DMS53 (cell line): Measurements from ENCODE around the gene PRKAG1.

ENCODE experiments used
- DNase-seq: peaks from one replicate; lab custom pipeline; 2025; lab: John Stamatoyannopoulos, UW

The PRKAG1 gene

DNA sequence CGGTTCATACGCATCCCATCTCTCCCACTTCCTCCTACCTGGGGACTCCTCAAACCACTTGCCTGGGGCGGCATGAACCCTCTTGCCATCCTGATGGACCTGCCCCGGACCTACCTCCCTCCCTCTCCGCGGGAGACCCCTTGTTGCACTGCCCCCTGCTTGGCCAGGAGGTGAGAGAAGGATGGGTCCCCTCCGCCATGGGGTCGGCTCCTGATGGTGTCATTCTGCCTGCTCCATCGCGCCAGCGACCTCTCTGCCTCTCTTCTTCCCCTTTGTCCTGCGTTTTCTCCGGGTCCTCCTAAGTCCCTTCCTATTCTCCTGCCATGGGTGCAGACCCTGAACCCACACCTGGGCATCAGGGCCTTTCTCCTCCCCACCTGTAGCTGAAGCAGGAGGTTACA, 36.8 kb downstream of the PRKAG1 start:
- no peak for DNase-seq

DNA sequence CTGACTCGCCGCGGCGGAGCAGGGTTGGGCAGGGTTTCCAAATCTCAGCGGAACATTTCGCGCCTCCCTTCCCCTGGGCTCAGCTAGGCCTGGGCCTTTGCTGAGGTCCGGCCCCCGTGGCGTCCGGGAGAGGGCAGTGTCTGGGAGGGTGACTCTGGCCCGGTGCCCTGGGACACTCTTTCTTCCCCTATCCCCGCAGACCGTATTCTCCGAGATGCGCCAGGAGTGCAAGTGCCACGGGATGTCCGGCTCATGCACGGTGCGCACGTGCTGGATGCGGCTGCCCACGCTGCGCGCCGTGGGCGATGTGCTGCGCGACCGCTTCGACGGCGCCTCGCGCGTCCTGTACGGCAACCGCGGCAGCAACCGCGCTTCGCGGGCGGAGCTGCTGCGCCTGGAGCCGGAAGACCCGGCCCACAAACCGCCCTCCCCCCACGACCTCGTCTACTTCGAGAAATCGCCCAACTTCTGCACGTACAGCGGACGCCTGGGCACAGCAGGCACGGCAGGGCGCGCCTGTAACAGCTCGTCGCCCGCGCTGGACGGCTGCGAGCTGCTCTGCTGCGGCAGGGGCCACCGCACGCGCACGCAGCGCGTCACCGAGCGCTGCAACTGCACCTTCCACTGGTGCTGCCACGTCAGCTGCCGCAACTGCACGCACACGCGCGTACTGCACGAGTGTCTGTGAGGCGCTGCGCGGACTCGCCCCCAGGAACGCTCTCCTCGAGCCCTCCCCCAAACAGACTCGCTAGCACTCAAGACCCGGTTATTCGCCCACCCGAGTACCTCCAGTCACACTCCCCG, 37.4 kb downstream of the PRKAG1 start:
- DNase-seq, result peak; percentile 76

DNA sequence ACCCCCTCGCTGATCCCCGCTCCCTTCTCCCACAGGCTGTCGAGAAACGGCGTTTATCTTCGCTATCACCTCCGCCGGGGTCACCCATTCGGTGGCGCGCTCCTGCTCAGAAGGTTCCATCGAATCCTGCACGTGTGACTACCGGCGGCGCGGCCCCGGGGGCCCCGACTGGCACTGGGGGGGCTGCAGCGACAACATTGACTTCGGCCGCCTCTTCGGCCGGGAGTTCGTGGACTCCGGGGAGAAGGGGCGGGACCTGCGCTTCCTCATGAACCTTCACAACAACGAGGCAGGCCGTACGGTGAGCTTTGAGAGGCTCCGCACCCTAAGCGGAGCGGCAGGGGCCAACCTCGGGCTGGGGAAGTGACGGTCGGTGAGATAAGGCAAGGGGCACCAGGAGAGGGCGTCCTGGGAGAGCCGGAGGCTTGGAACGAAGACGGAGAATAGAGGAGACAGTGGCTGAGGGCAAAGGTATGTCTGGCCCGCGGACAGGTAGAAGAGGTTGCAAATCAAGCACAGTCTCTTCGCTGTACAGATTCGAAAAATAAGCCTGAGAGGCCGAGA, 38.1 kb downstream of the PRKAG1 start:
- DNase-seq, result peak; percentile 79

- peak; percentile 61 for DNase-seq
Observed at GRCh38 chr12:48979602-48980388, 38.8 kb downstream of the PRKAG1 start.

- DNase-seq, result peak; percentile 54
Observed at GRCh38 chr12:48978741-48979601, 39.6 kb downstream of the PRKAG1 start.

- peak; percentile 64 for DNase-seq
Observed at GRCh38 chr12:48978291-48978740, 40.3 kb downstream of the PRKAG1 start, which contains the start of gene WNT1. Gene WNT1, plus strand, starts transcription at chr12:48978322. Its CDS starts 329 bp downstream, at chr12:48978651.

GRCh38 chr12:48977290-48978281, 41.0 kb downstream of the PRKAG1 start:
- peak; percentile 70 for DNase-seq

GRCh38 chr12:48973941-48974673, 44.5 kb downstream of the PRKAG1 start:
- DNase-seq, result peak; percentile 22

DNA sequence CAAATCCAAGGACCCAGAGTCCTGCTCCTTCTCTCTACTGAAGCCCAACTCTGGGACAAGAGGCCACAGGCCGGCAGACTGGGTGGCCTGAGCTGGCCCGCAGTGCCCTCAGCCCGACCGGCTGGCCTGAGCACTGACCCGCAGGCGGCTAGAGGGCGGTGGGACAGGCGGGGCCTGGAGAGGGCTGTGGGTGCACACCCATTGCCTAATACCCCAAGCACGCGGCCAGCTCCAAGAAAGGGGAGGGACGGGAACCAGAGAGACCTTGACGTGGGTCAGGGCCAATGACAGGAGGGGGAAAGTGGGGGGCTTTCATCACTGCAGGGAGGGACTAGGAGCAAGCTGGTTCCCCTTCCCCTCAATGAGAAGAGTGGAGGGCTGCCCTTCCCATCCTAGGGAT, 45.0 kb downstream of the PRKAG1 start:
- DNase-seq, result no peak

- DNase-seq, result no peak
Observed at GRCh38 chr12:48972952-48973483, 45.6 kb downstream of the PRKAG1 start.

GRCh38 chr12:48972213-48972951, 46.2 kb downstream of the PRKAG1 start:
- peak; percentile 33 for DNase-seq

DNA sequence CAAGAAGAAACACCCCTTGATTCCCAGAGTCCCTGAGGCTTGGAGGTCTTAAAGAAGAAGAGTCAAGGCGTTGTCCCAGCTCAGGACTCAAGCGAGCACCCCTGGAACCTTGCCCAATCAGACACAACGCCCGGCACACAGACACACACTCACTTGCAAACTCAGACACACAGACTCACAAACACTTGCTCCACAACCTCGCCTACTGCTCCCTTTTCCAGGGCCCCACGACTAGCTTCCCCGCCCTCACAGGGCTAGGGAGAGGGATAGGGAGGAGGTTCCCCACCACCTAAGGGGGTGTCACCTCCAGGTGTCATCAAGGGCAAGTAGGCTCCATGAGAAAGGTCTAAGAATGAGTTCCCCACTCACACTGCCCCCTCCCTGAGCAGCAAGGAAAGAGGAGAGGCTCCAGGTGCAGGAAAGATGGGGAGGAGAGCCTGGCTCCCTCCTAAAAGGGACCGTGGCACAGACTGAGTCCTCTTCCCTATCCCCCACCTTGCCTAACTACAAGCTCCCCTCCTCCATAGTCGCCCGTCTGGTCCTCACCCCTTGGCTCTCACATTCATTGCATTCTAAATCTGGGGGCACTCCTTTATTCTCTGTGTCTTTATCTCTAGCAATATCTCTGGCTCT, 47.8 kb downstream of the PRKAG1 start:
- no peak for DNase-seq

- DNase-seq, result peak; percentile 63
Observed at GRCh38 chr12:48969833-48970701, 48.5 kb downstream of the PRKAG1 start.

- DNase-seq, result peak; percentile 38
Observed at GRCh38 chr12:48969160-48969771, 49.3 kb downstream of the PRKAG1 start.

- no peak for DNase-seq
Observed at GRCh38 chr12:48968467-48968866, 50.1 kb downstream of the PRKAG1 start.

DNA sequence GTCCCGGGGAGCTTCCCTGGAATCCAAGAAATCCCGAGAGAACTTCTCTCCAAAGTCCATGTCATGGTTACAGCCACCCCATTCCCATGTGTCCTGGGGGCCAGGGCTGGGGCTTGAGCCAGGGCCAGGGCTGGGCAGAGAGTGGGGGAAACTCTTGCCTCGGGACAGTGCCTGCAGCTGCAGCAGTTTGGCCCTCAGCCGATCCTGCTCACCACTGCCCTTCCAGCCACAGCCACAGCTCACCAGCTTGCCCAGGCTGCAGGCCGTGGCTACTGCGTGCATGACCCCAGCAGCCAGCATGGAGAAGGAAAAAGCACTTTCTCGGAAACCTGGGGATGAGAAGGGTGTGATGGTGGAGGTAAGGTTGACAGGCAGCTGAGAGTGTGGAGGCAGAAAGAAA, 50.6 kb downstream of the PRKAG1 start:
- DNase-seq, result no peak
